Measurements from ENCODE around the gene UBE2I.

UBE2I gene

DNA sequence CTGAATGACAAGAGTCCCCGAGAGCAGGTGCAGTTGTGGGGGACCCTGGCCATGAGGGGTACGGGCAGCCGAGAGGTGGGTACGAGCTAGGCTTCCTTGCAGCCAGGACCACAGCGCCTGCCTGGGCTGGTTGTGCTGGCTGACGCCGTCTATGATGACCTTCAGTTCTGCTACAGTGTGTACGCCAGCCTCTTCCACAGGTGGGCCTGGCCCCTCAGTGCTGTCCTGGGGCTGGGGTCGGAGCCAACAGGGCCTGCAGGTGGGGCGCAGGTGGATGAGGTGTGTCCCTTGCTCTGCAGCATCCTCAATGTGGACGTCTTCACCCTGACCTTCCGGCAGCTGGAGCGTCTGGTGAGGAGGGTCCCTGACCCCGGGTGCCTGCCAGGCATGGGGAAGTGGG, 35.1 kb downstream of the UBE2I start:
- no peak for DNase-seq

DNA sequence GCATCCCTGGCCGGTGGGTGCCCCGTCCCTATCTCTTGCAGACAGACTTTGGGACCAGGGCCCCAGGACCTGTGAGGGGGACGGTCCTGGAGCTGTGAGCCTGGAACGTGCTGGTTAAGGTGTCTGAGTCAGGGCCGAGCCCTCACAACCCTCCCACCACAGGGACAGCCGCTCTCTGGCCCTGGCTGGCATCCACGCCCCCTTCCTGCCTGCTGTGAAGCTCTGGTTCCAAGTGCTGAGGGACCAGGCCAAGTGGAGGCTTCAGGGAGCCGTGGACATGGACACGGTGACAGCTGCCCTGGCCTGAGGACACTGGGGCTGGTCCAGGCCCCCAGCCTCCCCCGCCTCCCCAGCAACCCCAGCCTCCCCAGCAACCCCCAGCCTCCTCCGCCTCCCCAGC, 35.7 kb downstream of the UBE2I start:
- DNase-seq: no peak

DNA sequence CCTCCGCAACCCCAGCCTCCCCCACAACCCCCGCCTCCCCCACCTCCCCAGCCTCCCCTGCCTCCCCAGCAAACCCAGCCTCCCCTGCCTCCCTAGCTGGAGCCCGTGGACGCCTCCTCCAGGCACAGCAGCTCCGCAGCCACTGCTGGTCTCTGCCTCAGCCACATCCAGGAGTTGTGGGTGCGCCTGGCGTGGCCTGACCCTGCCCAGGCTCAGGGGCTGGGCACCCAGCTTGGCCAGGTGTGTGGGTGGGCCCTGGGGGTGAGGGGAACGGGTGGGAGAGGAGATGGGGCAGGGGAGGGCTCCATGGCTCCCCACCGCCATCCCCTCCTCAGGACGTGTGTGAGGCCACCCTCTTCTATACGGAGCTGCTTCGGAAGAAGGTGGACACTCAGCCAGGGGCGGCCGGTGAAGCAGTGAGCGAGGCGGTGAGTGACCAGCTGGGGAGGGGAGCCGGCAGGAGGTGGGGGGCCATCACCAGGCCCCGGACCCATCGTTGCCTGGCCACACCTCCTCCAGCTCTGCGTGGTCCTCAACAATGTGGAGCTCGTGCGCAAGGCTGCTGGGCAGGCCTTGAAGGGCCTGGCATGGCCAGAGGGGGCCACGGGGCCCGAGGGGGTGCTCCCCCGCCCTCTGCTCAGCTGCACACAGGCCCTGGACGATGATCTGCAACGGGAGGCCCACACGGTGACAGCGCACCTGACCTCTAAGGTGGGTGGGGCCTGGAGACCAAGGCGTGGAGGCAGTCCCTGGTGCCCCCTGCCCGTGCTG, 36.4 kb downstream of the UBE2I start:
- DNase-seq: no peak

DNA sequence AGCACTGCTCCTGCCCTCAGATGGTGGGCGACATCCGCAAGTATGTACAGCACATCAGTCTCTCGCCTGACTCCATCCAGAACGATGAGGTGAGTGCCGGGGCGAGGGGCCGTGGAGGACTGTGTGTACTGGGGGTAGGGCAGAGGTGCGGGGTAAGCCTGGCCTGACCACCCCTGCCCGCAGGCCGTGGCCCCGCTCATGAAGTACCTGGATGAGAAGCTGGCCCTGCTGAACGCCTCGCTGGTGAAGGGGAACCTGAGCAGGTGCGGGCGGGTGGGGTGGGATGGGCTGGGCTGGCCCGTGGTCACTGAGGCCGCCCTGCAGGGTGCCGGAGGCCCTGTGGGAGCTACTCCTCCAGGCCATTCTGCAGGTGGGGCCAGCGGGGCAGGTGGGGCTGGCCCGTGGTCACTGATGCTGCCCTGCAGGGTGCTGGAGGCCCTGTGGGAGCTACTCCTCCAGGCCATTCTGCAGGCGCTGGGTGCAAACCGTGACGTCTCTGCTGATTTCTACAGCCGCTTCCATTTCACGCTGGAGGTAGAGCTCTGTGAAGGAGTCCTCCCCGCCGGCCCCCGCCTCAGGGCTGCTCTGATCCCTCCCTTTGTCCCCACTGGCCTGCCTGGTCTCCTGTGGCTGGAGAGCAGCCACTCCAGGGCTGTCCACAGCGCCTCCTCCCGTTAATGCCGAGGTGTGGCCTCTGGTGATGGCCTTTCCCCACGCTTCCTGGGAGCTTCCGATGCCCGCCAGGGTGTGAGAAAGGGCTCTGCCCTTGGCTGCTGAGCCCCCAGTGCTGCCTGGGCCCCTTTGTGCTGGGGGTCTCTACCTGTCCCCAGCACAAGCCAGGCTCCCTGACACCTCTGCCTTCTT, 37.2 kb downstream of the UBE2I start:
- DNase-seq: no peak

DNA sequence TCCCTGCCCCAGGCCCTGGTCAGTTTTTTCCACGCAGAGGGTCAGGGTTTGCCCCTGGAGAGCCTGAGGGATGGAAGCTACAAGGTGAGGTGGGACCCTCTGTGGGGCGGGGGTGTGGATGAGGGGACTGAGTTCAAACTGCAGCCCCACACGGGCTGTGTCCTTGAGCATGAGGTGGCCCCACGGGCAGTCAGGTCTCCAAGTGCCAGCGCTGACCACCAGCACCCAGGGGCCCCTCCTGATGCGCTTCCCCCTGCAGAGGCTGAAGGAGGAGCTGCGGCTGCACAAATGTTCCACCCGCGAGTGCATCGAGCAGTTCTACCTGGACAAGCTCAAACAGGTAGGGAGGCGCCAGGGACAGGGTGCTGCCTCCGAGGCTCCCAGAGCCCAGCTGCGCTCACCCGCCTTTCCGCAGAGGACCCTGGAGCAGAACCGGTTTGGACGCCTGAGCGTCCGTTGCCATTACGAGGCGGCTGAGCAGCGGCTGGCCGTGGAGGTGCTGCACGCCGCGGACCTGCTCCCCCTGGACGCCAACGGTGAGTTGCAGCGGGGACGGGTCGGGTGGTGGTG, 37.9 kb downstream of the UBE2I start:
- no peak for DNase-seq

DNA sequence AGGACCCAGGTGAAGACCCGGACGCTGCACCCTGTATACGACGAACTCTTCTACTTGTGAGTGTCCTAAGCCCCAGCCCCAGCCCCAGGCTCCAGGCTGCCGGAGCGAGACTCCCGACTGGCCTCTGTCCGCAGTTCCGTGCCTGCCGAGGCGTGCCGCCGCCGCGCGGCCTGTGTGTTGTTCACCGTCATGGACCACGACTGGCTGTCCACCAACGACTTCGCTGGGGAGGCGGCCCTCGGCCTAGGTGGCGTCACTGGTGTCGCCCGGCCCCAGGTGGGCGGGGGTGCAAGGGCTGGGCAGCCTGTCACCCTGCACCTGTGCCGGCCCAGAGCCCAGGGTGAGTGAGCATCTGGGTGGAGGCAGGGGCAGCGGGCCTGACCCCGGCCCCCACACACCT, 38.5 kb downstream of the UBE2I start:
- DNase-seq: no peak

DNA sequence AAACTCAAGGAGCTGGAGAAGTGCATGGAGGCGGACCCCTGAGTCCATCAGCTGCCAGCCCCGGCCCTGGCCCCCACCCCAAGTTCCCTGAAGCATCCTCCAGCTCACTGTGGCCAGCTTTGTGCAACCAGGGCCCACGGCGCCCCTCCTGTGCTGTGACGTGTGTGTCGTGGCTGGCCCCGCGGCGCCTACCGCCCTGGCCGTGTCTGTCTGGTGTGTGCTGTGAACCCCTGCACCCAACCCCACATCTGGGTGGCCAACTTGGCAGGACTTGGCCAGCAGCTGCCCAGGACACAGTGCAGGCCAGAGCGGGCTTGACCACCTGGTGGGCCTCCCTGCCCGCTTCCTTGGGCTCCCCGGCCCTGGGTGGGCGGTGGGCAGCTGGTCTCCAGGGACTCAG, 39.0 kb downstream of the UBE2I start:
- DNase-seq: no peak

DNA sequence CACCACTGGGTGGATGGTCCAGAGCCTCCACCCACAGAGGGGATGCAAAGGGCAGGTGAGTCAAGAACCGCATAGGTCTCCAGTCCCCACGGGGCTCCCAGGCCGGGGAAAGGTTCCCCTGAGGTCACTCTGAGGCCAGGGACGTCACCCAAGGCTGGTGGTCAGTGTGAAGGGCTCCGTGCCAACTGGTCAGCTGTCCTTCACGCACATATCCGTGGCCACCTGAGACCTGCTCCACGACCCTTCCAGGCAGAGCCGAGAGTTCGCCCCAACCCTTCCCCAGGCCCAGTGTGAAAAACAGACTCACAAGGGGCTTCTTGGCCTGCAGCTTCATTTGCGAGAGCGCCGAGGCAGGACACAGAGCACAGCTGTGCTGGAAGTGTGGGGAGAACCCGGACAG, 39.5 kb downstream of the UBE2I start:
- DNase-seq: no peak

DNA sequence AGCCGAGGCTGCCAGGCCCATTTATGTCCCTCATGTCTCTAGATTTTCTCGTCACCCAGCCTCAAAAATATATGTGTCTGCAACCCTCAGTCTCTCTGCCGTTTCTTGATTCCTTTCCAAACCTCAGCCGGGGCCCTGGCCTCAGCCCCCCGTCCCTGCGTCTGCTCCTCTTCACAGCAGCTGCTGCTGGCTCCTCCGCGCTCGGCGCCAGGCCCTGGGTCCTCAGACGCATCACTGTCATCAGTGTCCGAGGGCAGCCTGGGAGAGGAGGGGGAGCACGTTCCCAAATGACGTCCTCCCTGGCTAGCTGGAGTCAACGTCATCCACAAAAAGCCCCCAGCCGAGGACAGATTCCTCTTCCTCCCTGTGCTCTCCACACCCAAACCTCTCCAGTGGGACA, 39.9 kb downstream of the UBE2I start:
- DNase-seq: no peak

DNA sequence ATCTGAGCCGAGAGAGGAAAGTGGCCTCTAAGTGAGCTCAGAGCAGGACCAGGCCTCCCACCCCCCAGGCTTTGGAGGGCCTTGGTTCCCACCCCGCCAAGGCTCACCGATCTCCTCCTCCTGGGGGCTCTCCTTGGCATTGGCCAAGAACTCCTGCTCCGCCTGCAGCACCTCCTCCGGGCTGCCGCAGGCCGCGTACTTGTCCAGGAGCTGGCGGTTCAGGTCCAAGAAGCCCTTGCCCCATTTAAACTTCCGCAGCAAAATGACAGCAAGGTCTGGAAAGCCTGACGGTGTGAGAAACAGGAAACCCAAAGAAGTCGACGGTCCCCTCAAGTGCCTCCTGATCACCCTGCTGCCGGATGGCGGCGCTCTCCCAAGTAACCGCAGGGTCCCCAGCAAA, 40.5 kb downstream of the UBE2I start:
- no peak for DNase-seq

DNA sequence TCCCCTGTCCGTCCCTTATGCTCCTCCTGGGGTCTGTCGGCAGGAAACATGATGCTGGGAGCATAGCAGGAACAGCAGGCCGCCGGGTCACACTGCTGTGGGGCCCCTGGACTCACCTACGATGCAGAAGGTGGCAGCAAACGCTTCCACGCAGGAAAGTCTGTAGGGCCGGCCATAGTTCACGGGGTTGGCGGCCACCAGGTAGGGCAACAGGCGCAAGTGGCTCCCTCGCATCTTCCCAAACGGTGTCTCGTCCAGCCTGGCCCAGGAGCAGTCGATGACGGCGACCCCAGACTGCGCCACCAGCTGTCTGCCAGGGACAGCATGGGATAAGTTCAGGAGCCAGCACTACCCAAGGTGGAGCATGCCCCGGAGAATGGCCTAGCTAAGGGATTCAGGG, 41.3 kb downstream of the UBE2I start:
- no peak for DNase-seq

DNA sequence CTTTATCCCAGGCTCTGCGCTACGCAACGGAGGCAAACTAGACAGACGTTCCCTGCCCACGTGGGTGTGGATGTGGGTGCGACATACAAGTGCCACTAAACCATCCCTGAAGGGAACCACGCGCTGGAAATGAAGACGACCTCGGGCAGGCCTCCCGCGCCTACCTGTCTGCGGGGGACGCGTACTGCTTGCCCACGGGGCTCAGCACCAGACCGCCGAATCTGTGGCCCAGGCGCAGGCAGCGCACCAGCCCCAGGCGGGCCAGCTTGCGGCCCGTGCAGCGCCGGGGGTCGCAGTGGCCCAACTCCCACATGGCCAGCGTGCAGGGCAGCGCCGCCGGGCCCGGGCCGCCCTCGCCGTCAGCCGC, 41.8 kb downstream of the UBE2I start:
- DNase-seq: no peak

DNA sequence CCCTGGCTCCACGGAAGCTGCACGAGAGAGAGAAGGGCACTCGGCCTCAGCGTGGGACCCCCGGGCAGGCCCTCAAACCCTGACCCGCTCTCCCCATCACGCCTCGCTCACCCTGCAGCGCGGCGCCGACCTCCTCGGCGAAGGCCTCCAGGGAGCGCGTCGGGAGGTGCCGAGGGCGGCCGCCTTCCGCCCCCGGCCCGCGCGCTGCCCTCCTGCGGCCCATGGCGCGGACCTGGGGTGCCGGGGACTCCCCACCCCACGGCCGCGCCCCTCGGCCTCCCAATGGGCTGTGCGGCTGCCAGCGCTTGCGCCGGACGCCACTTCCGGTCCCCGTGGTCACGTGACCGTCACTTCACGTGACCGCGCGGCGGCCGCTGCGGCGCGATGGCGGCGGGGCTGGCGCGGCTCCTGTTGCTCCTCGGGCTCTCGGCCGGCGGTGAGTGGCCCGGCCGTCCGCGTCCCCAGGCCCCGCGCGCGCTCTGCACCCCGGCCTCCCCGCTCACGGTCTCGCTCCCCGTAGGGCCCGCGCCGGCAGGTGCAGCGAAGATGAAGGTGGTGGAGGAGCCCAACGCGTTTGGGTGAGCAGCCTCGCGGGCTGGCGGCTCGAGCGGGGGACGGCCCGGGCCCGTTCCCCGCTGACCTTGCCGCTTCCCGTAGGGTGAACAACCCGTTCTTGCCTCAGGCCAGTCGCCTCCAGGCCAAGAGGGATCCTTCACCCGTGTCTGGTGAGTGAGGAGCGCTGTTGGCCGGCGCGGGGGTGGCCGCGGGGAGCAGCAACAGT, 42.3 kb downstream of the UBE2I start, which contains the start of the genes GNPTG and TSR3:
GNPTG (plus strand) TSS at position 350 of the 781 bp plus-strand sequence; CDS start at position 385, 35 bp downstream.
TSR3 (minus strand) TSS at position 297 of the 781 bp plus-strand sequence; CDS start at position 223, 74 bp downstream.
- peak; percentile 84 for DNase-seq

DNA sequence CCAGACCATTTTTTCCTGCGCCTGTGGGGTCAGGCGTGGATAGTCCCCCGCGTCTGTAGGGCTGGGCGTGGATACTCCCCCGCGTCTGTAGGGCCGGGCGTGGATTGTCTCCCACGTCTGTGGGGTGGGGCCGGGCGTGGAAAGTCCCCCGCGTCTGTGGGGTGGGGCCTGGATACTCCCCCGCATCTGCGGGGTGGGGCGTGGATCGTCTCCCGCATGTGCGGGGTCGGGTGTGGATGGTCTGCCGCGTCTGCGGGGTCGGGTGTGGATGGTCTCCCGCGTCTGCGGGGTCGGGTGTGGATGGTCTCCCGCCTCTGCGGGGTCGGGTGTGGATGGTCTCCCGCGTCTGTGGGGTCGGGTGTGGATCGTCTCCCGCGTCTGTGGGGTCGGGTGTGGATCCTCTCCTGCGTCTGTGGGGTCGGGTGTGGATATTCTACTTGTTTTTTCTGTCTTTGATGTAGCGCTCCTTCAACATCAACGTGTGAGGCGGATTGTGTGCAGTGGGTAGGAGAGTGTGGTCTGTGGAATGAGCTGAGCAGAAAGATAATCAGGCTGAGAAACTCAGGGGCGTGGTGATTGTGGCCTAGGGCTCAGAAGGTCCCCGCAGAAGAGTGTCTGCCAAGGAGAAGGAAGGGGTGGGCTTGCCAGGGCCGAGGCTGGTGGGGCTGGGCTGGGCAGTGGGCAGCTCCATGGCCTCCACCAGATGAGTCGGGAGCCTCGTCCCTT, 45.5 kb downstream of the UBE2I start:
- no peak for DNase-seq

DNA sequence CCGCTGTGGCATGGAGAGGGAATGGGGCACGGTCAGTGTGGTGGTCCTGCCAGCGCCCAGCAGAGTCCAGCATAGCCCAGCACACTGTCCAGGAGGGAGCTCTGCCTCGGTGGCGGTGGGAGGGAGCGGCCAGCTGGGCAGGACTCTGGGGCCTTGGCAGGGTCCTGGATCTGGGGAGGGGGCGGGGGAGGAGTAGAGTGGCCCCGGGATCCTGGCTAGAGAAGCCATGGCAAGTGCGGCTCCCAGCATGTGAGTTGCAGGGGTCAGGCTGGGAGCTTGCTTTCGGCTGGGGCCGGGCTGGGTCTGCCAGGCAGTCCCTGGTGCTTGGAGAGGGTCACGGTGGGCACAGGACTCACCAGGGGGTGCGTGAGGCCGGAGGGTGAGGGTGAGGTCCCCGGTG, 46.2 kb downstream of the UBE2I start:
- no peak for DNase-seq

DNA sequence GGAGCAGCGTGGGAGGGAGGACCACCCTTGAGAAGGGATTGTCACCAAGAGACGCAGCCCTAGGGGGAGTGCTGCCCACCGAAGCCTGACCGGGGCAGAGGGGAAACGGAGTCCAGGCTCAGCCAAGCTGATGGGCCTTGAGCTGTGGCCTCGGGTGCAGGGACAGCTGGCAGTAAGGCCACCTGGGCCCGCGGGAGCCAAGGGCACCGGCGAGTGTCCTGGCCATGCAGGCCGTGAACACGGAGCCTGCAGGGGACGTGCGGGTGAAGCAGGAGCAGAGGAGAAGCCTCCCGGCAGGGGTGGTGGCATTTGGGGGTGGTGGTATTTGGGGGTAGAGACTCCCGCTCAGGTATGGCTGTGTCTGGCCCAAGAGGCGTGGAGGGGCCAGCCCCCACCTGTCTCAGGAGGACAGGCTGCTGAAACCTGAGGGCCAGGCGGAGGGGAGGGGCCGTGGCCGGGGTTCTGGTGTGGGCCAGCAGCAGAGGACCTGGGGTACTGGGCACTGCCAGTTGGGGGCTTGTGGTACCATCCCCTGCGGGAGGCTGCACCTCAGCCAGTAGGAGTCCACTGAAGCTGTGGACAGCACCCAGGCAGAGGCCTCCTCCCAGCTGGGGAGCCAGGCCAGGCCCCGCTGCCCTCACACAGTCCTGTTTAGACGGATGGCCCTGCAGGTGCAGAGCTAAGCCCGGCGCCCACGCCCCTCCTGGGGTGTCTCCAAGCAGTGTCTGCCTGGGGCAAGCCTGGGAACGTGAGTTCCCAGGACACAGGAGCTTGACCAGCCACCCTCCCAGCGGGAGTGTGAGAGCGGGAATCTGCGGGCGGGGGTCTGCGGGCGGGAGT, 46.8 kb downstream of the UBE2I start:
- no peak for DNase-seq

DNA sequence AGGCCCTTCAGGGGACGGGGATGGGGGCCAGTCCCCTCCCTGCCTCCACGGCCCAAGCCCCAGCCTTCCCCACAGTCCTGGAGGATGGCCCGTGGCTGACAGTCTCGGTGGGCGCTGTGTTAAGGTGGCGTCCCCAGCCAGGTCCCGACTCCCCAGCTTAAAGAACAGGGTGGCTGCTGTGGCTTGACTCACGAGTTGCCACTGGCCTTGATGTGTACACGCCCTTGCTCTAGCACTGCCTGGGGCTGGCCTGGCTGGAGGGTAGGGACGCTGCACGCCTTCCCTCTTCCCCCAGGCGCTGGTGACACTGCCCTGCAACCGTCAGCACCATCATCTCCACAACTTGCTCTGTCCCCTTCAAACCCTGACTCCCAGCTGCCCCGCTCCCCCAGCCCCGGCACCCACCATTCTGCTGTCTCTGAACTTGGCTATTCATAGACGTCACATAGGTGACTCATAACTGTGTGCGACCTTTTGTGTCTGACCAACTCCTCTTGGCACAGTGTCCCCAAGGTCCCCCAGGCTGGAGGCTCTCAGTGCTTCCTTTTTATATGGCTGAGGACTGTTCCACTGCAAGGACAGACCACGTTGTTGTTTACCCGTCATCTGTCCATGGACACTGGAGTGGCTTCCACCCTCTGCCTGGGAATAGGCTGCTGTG, 48.6 kb downstream of the UBE2I start:
- DNase-seq: no peak

DNA sequence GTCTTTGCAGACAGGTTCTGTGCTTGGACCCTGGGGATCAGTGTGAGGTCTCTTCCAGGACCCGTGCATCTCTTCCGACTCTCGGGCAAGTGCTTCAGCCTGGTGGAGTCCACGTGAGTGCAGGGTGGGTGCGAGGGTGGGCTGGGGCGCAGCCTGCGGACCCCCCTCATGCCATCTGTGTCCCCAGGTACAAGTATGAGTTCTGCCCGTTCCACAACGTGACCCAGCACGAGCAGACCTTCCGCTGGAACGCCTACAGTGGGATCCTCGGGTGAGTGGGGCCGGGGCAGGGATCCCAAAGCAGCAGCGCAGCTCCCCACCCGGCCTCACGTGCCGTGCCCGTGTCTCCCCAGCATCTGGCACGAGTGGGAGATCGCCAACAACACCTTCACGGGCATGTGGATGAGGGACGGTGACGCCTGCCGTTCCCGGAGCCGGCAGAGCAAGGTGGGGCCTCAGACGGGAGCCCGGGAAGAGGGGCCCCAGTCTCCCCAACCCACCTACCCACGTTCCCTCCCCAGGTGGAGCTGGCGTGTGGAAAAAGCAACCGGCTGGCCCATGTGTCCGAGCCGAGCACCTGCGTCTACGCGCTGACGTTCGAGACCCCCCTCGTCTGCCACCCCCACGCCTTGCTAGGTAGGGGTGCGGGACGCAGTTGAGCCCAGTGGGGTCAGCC, 52.4 kb downstream of the UBE2I start:
- DNase-seq: no peak

DNA sequence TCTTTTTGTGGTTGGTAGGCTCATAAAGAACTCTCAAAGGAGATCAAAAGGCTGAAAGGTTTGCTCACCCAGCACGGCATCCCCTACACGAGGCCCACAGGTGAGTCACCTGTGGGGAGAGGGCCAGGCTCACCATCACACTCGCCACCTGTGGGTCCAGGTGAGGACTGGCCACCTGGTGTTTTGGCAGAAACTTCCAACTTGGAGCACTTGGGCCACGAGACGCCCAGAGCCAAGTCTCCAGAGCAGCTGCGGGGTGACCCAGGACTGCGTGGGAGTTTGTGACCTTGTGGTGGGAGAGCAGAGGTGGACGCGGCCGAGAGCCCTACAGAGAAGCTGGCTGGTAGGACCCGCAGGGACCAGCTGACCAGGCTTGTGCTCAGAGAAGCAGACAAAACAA, 53.4 kb downstream of the UBE2I start:
- no peak for DNase-seq

DNA sequence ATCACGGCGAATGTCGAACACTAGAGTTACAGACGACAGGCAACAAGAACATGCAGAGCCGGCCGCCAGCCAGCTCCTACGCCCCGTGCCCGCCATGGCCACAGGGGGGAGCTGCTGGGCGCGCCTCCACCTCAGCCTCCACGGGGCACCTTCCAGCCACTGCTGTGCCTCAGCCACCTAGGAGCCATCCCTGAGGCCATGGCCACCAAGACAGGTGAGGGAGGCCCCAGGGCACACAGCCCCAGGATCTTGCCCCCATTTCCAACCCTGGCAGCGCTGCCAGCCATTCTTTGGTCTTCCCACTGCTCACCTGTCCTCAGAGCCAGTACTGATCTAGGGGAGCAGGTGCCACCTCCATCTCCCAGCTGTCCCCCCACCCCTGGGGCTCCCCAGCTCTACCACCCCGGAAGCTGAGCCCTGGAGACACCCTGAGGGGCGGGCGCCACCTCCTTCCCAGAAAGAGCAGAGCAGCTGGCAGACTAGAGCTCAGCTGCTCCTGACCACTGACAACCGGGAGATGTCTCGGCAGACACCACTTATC, 54.1 kb downstream of the UBE2I start:
- no peak for DNase-seq

All from EL (cell line).